ENCODE measurements around the gene ZNF521.
A peak's percentile ranks its signal among the peaks of the same experiment; 100 is the strongest.
"Not testable (repeated sequence)": the region's sequence is repeated elsewhere in the genome, so short reads cannot be mapped to it uniquely, and the experiment has no call there.

Gene ZNF521

GRCh38 chr18:25288340-25288938 lies 63.5 kb downstream of the ZNF521 start:
- DNase-seq, result no peak

- no peak for DNase-seq
Measured at GRCh38 chr18:25287106-25287505, 64.9 kb downstream of the ZNF521 start.

GRCh38 chr18:25284861-25285550 lies 67.0 kb downstream of the ZNF521 start:
- DNase-seq, result no peak

GRCh38 chr18:25284281-25284680 lies 67.7 kb downstream of the ZNF521 start:
- no peak for DNase-seq

GRCh38 chr18:25283781-25284180 lies 68.2 kb downstream of the ZNF521 start:
- DNase-seq, result no peak

- no peak for DNase-seq
Measured at GRCh38 chr18:25282896-25283703, 68.9 kb downstream of the ZNF521 start.

GRCh38 chr18:25282282-25282681 lies 69.7 kb downstream of the ZNF521 start:
- peak; percentile 21 for DNase-seq

GRCh38 chr18:25281556-25281955 lies 70.4 kb downstream of the ZNF521 start:
- no peak for DNase-seq

GRCh38 chr18:25279961-25280360 lies 72.0 kb downstream of the ZNF521 start:
- no peak for DNase-seq

GRCh38 chr18:25279556-25279955 lies 72.4 kb downstream of the ZNF521 start:
- DNase-seq, result no peak

GRCh38 chr18:25279133-25279532 lies 72.8 kb downstream of the ZNF521 start:
- no peak for DNase-seq

- peak; percentile 39 for DNase-seq
Measured at GRCh38 chr18:25278394-25278793, 73.6 kb downstream of the ZNF521 start.

- peak; percentile 12 for DNase-seq
Measured at GRCh38 chr18:25275412-25276001, 76.5 kb downstream of the ZNF521 start.

GRCh38 chr18:25274926-25275325 lies 77.0 kb downstream of the ZNF521 start:
- no peak for DNase-seq

- not testable (repeated sequence) for DNase-seq
Measured at GRCh38 chr18:25266931-25267527, 84.9 kb downstream of the ZNF521 start.

GRCh38 chr18:25262920-25263319 lies 89.0 kb downstream of the ZNF521 start:
- DNase-seq, result no peak

- DNase-seq, result no peak
Measured at GRCh38 chr18:25261768-25262167, 90.2 kb downstream of the ZNF521 start.

- no peak for DNase-seq
Measured at GRCh38 chr18:25256439-25256838, 95.5 kb downstream of the ZNF521 start.

GRCh38 chr18:25253779-25254178 lies 98.2 kb downstream of the ZNF521 start:
- DNase-seq, result no peak

- no peak for DNase-seq
Measured at GRCh38 chr18:25253136-25253535, 98.8 kb downstream of the ZNF521 start.

- no peak for DNase-seq
Measured at GRCh38 chr18:25251068-25251467, 100.9 kb downstream of the ZNF521 start.

GRCh38 chr18:25250474-25250851 lies 101.5 kb downstream of the ZNF521 start:
- DNase-seq, result no peak

- DNase-seq, result no peak
Measured at GRCh38 chr18:25248755-25249154, 103.2 kb downstream of the ZNF521 start.
